ENCODE data around the gene INPP5A.

The INPP5A gene

GRCh38 chr10:132707121-132707775 lies 169.7 kb downstream of the INPP5A start:
- no peaks in the 10 kb centered on the region for H3K27me3 ChIP-seq (ENCODE audit: insufficient read depth, low read length)
- no peak overlapping the region for H3K9ac ChIP-seq (ENCODE audit: low read depth, low read length)
- peaks cover 15% of the 10 kb centered on the region for H3K9me3 ChIP-seq (ENCODE audit: insufficient read depth, low read depth, low read length)
- no peaks in the 10 kb centered on the region for H3K4me1 ChIP-seq (ENCODE audit: insufficient read depth, low read length)
- WGBS = 96% methylated on average over 13 of the region's 14 CpGs
- H3K4me3 ChIP-seq (ENCODE audit: low read length) = no peak overlapping the region
- H3K27ac ChIP-seq (ENCODE audit: low read depth, low read length) = no peak overlapping the region
- H3K36me3 ChIP-seq (ENCODE audit: insufficient read depth, low read length) = peaks cover 4% of the 10 kb centered on the region; the same call in 1 of the 2 replicates

GRCh38 chr10:132707776-132708171 lies 170.2 kb downstream of the INPP5A start:
- H3K4me1 ChIP-seq (ENCODE audit: insufficient read depth, low read length) = no peaks in the 10 kb centered on the region
- no peak overlapping the region for H3K4me3 ChIP-seq (ENCODE audit: low read length)
- H3K27ac ChIP-seq (ENCODE audit: low read depth, low read length) = no peak overlapping the region
- peaks cover 4% of the 10 kb centered on the region; the same call in 1 of the 2 replicates for H3K36me3 ChIP-seq (ENCODE audit: insufficient read depth, low read length)
- peaks cover 15% of the 10 kb centered on the region for H3K9me3 ChIP-seq (ENCODE audit: insufficient read depth, low read depth, low read length)
- WGBS = 95% methylated on average over 15 of the region's 15 CpGs
- H3K9ac ChIP-seq (ENCODE audit: low read depth, low read length) = no peak overlapping the region
- H3K27me3 ChIP-seq (ENCODE audit: insufficient read depth, low read length) = no peaks in the 10 kb centered on the region

DNA sequence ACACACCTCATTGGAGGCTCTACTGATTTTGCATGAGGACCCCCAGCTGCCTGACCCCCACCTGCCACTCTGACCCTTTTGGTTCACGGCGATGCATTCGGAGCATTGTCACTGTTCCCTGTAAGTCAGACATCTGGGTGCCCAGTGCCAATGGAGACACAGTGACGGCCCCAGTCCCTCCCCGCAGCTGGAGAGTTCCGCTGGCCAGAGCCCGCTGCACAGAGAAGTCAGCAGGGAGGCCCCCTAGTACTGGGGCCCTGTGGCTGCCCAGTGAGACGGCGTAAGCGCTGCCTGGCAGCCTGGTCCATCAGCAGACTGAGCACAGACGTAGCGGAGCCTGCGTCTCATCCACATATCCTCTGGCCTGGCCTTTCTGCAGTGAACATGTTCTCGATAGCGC lies 170.9 kb downstream of the INPP5A start:
- peaks cover 4% of the 10 kb centered on the region; the same call in 1 of the 2 replicates for H3K36me3 ChIP-seq (ENCODE audit: insufficient read depth, low read length)
- H3K4me3 ChIP-seq (ENCODE audit: low read length) = no peak overlapping the region
- H3K27ac ChIP-seq (ENCODE audit: low read depth, low read length) = no peak overlapping the region
- no peak overlapping the region for H3K9ac ChIP-seq (ENCODE audit: low read depth, low read length)
- no peaks in the 10 kb centered on the region for H3K27me3 ChIP-seq (ENCODE audit: insufficient read depth, low read length)
- H3K4me1 ChIP-seq (ENCODE audit: insufficient read depth, low read length) = no peaks in the 10 kb centered on the region
- 94% methylated on average over 15 of the region's 15 CpGs for WGBS
- peaks cover 15% of the 10 kb centered on the region for H3K9me3 ChIP-seq (ENCODE audit: insufficient read depth, low read depth, low read length)

DNA sequence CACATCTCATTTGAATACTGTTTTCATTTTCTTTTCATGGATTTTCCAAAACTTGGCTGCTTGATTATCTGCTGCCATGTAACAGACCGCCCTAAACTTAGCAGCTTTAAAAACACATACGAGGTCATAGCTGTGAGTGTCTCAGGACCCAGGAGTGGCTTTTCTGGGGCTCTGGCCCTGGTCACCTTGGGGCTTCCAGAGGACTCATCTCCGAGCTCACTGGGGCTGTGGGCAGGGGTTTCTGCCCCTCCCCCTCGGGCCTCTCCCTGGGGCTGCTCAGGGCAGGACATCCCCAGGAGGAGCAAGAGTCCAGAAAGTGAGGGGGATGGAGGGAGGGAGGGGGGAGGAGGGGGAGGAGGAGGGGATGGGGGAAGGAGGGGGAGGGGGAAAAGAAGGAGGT lies 171.3 kb downstream of the INPP5A start:
- Histone ChIP-seq H3K27me3 (ENCODE audit: insufficient read depth, low read length) (no peaks in the 10 kb centered on the region), H3K27ac (ENCODE audit: low read depth, low read length) (no peak overlapping the region), H3K36me3 (ENCODE audit: insufficient read depth, low read length) (peaks cover 4% of the 10 kb centered on the region; the same call in 1 of the 2 replicates), H3K9me3 (ENCODE audit: insufficient read depth, low read depth, low read length) (peaks cover 15% of the 10 kb centered on the region), H3K4me3 (ENCODE audit: low read length) (no peak overlapping the region), H3K4me1 (ENCODE audit: insufficient read depth, low read length) (no peaks in the 10 kb centered on the region), H3K9ac (ENCODE audit: low read depth, low read length) (no peak overlapping the region)
- WGBS = 75% methylated on average over 4 of the region's 4 CpGs

- Histone ChIP-seq H3K27ac (ENCODE audit: low read depth, low read length) (no peak overlapping the region), H3K4me1 (ENCODE audit: insufficient read depth, low read length) (peaks cover 2% of the 10 kb centered on the region; the same call in 1 of the 2 replicates), H3K27me3 (ENCODE audit: insufficient read depth, low read length) (no peaks in the 10 kb centered on the region), H3K4me3 (ENCODE audit: low read length) (no peak overlapping the region), H3K9ac (ENCODE audit: low read depth, low read length) (no peak overlapping the region), H3K36me3 (ENCODE audit: insufficient read depth, low read length) (peaks cover 4% of the 10 kb centered on the region; the same call in 1 of the 2 replicates), H3K9me3 (ENCODE audit: insufficient read depth, low read depth, low read length) (peaks cover 15% of the 10 kb centered on the region)
- WGBS = 92% methylated on average over 13 of the region's 13 CpGs
Observed at GRCh38 chr10:132709471-132709951, 171.9 kb downstream of the INPP5A start.

DNA sequence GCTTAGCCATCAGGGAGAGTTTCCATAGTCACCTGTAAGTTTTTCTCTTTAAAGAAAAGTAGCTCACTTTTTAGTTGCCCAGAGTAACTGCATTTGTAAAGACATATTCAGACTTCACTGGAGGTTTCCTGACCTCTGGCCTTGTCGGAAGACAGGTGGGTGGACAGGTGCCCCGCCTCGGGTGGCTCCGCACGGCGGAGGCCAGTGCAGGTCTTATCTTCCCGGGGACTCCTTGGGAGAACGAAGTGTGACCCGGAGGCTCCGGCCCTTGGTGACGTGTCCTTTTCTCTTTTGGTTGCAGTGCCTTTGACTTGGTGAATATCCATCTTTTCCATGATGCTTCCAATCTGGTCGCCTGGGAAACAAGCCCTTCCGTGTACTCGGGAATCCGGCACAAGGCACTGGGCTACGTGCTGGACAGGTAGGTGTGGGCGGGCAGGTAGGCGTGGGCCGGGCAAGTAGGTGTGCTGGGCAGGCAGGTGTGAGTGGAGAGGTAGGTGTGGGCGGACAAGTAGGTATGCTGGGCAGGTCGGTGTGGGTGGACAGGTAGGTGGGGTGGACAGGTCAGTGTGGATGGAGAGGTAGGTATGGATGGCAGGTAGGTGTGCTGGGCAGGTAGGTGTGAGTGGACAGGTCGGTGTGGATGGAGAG lies 172.6 kb downstream of the INPP5A start:
- no peak overlapping the region for H3K9ac ChIP-seq (ENCODE audit: low read depth, low read length)
- H3K4me3 ChIP-seq (ENCODE audit: low read length) = no peak overlapping the region
- H3K4me1 ChIP-seq (ENCODE audit: insufficient read depth, low read length) = peaks cover 8% of the 10 kb centered on the region; the same call in 1 of the 2 replicates
- H3K36me3 ChIP-seq (ENCODE audit: insufficient read depth, low read length) = peaks cover 4% of the 10 kb centered on the region; the same call in 1 of the 2 replicates
- H3K27me3 ChIP-seq (ENCODE audit: insufficient read depth, low read length) = no peaks in the 10 kb centered on the region
- 96% methylated on average over 22 of the region's 22 CpGs for WGBS
- H3K9me3 ChIP-seq (ENCODE audit: insufficient read depth, low read depth, low read length) = peaks cover 15% of the 10 kb centered on the region
- no peak overlapping the region for H3K27ac ChIP-seq (ENCODE audit: low read depth, low read length)

GRCh38 chr10:132710746-132711612 lies 173.4 kb downstream of the INPP5A start:
- peaks cover 4% of the 10 kb centered on the region; the same call in 1 of the 2 replicates for H3K36me3 ChIP-seq (ENCODE audit: insufficient read depth, low read length)
- no peaks in the 10 kb centered on the region for H3K27me3 ChIP-seq (ENCODE audit: insufficient read depth, low read length)
- H3K9me3 ChIP-seq (ENCODE audit: insufficient read depth, low read depth, low read length) = peaks cover 6% of the 10 kb centered on the region
- WGBS = 96% methylated on average over 18 of the region's 18 CpGs
- peaks cover 12% of the 10 kb centered on the region; the same call in 1 of the 2 replicates for H3K4me1 ChIP-seq (ENCODE audit: insufficient read depth, low read length)
- no peak overlapping the region for H3K27ac ChIP-seq (ENCODE audit: low read depth, low read length)
- H3K4me3 ChIP-seq (ENCODE audit: low read length) = no peak overlapping the region
- H3K9ac ChIP-seq (ENCODE audit: low read depth, low read length) = no peak overlapping the region

- 0 out of 2 replicates have a peak, but pooled peaks cover 2% of the 10 kb centered on the region for H3K36me3 ChIP-seq (ENCODE audit: insufficient read depth, low read length)
- H3K4me1 ChIP-seq (ENCODE audit: insufficient read depth, low read length) = peaks cover 12% of the 10 kb centered on the region; the same call in 1 of the 2 replicates
- H3K9ac ChIP-seq (ENCODE audit: low read depth, low read length) = no peak overlapping the region
- H3K27me3 ChIP-seq (ENCODE audit: insufficient read depth, low read length) = no peaks in the 10 kb centered on the region
- WGBS = 96% methylated on average over 13 of the region's 13 CpGs
- H3K27ac ChIP-seq (ENCODE audit: low read depth, low read length) = no peak overlapping the region
- H3K4me3 ChIP-seq (ENCODE audit: low read length) = no peak overlapping the region
- no peaks in the 10 kb centered on the region; the same call in 1 of the 2 replicates for H3K9me3 ChIP-seq (ENCODE audit: insufficient read depth, low read depth, low read length)
Observed at GRCh38 chr10:132711613-132712121, 174.1 kb downstream of the INPP5A start.

DNA sequence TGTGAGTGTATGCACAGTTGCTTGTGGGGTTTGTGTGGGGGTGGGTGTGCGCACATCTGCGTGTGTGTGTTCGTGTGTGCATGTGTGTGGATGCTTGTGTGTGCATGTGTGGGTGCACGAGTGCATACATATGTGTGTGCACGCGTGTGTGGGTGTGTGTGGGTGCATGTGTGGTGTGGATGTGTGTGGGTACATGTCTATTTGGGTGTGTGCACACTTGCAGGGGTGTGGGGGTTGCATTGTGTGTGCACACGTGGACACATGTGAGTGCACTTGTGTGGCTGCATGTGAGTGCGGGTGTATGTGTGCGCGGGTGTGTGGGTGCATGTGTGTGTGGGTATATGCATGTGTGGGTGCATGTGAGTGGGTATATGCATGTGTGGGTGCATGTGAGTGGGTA lies 174.7 kb downstream of the INPP5A start:
- Histone ChIP-seq H3K4me3 (ENCODE audit: low read length) (no peak overlapping the region), H3K27me3 (ENCODE audit: insufficient read depth, low read length) (no peaks in the 10 kb centered on the region), H3K27ac (ENCODE audit: low read depth, low read length) (no peak overlapping the region), H3K9ac (ENCODE audit: low read depth, low read length) (no peak overlapping the region), H3K4me1 (ENCODE audit: insufficient read depth, low read length) (peaks cover 12% of the 10 kb centered on the region; the same call in 1 of the 2 replicates), H3K36me3 (ENCODE audit: insufficient read depth, low read length) (no peaks in the 10 kb centered on the region), H3K9me3 (ENCODE audit: insufficient read depth, low read depth, low read length) (no peaks in the 10 kb centered on the region)
- WGBS = 96% methylated on average over 10 of the region's 10 CpGs

DNA sequence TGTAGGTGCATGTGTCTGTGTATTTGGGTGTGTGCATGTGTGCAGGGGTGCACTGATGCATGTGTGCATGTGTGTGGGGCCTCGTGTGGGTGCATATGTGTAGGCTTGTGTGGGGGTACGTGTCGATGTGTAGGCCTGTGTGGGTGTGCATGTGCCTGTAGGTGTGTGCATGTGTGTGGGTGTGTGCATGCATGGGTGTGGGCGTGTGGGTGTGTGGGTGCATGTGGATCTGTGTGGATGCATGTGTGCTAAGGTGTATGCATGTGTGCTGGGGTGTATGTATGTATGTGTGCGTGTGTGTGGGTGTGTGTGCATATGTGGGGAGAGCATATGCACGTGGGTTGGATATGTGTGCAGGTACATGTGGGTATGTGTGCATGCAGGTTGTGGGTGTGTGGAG lies 175.2 kb downstream of the INPP5A start:
- Histone ChIP-seq H3K36me3 (ENCODE audit: insufficient read depth, low read length) (no peaks in the 10 kb centered on the region), H3K27ac (ENCODE audit: low read depth, low read length) (no peak overlapping the region), H3K4me3 (ENCODE audit: low read length) (no peak overlapping the region), H3K9me3 (ENCODE audit: insufficient read depth, low read depth, low read length) (no peaks in the 10 kb centered on the region), H3K9ac (ENCODE audit: low read depth, low read length) (no peak overlapping the region), H3K27me3 (ENCODE audit: insufficient read depth, low read length) (no peaks in the 10 kb centered on the region), H3K4me1 (ENCODE audit: insufficient read depth, low read length) (peaks cover 12% of the 10 kb centered on the region; the same call in 1 of the 2 replicates)
- 89% methylated on average over 6 of the region's 6 CpGs for WGBS

Measured in HUES64 (cell line).